CD4-positive, CD25-positive, alpha-beta regulatory T cell (primary cell): Measurements from ENCODE around the gene CNOT3. TPM values are rescaled to one million over a fixed set of nuclear protein-coding genes. Genes with fewer than 3 reads are reported as not detected.

Experiments used
- ATAC-seq, 2 donors: fragments of 150-1000 bp; cut with Tn5 transposase; one replicate each; pipeline ENCODE4 v1.10.0; 2021; ENCODE audit warnings: low read depth in 2 of 2, moderate number of reproducible peaks in 2 of 2, moderate library complexity in 1 of 2
- DNase-seq, 3 donors: peaks; one replicate each; pipeline versions ENCODE4 v3.0.0 to v3.0.0-alpha.2; 2012 to 2022; ENCODE audit warnings: mixed read lengths in 1 of 3
- H3K27ac ChIP-seq: one replicate; pipeline ENCODE4 v1.7.0; 2013; ENCODE audit warnings: mild to moderate bottlenecking, low read length; ENCODE audit not compliant: insufficient read depth, poor library complexity, severe bottlenecking
- H3K27me3 ChIP-seq: one replicate; pipeline ENCODE4 v1.7.0; 2013; ENCODE audit warnings: low read length; ENCODE audit not compliant: control insufficient read depth, insufficient read depth
- H3K36me3 ChIP-seq: one replicate; pipeline ENCODE4 v1.7.0; 2013; ENCODE audit warnings: mild to moderate bottlenecking, low read length, moderate library complexity; ENCODE audit not compliant: control insufficient read depth, insufficient read depth
- H3K4me1 ChIP-seq: 2 replicates; pipeline ENCODE4 v1.7.0; 2013; ENCODE audit warnings: mild to moderate bottlenecking, low read length; ENCODE audit not compliant: insufficient read depth, control insufficient read depth, poor library complexity, severe bottlenecking
- H3K4me3 ChIP-seq: one replicate; pipeline ENCODE4 v1.7.0; 2013; ENCODE audit warnings: low read depth, mild to moderate bottlenecking, low read length, moderate library complexity
- H3K9me3 ChIP-seq, 2 experiments: 1 replicate in 1 of 2; 2 replicates in 1 of 2; pipeline ENCODE4 v1.7.0; 2013; ENCODE audit warnings: low read length in 2 of 2, mild to moderate bottlenecking in 1 of 2, moderate library complexity in 1 of 2; ENCODE audit not compliant: control insufficient read depth in 2 of 2
- H3K27ac Mint-ChIP-seq, 3 donors: one replicate each; pipeline ENCODE4 v1.8.0; 2020 to 2022; ENCODE audit warnings: mild to moderate bottlenecking in 3 of 3, mixed read lengths in 3 of 3, moderate library complexity in 2 of 3
- H3K27me3 Mint-ChIP-seq: one replicate; pipeline ENCODE4 v1.8.0; 2022; ENCODE audit warnings: mild to moderate bottlenecking, mixed read lengths
- H3K36me3 Mint-ChIP-seq: one replicate; pipeline ENCODE4 v1.8.0; 2020; ENCODE audit warnings: mixed read lengths
- H3K4me1 Mint-ChIP-seq, 4 donors: one replicate each; pipeline ENCODE4 v1.8.0; 2020 to 2022; ENCODE audit warnings: mixed read lengths in 4 of 4, mild to moderate bottlenecking in 1 of 4
- H3K4me3 Mint-ChIP-seq, 4 donors: one replicate each; pipeline ENCODE4 v1.8.0; 2020 to 2022; ENCODE audit warnings: mild to moderate bottlenecking in 4 of 4, mixed read lengths in 4 of 4, moderate library complexity in 3 of 4
- H3K9me3 Mint-ChIP-seq, 7 donors: one replicate each; pipeline ENCODE4 v1.8.0; 2020 to 2022; ENCODE audit warnings: mixed read lengths in 7 of 7, mild to moderate bottlenecking in 3 of 7, moderate library complexity in 2 of 7
- polyA plus RNA-seq, 4 donors: library from polyadenylated mRNA; unstranded; fragments of 300-500 nt; fragmentation: Illumina TruSeq; gene quantifications; one replicate each; pipeline ENCODE4 v1.2.3, GENCODE V29; 2021
- total RNA-seq: library from RNA; stranded (reverse); gene quantifications from one replicate; pipeline ENCODE4 v1.2.3, GENCODE V29; 2022

CNOT3 gene
- total and polyA plus RNA-seq, 5 donors from 2014 or later = 3.9 to 56.9 (median 6.1) TPM

- H3K36me3 Mint-ChIP-seq = peaks cover 9% of the 10 kb centered on the region
- peaks cover 11% of the 10 kb centered on the region for H3K27me3 Mint-ChIP-seq
- H3K4me1 ChIP-seq = peaks cover 50% of the 10 kb centered on the region
- DNase-seq (no peak), ATAC-seq (no peak)
- H3K36me3 ChIP-seq = peaks cover 25% of the 10 kb centered on the region
- no peaks in the 10 kb centered on the region for H3K9me3 Mint-ChIP-seq
- no peak overlapping the region for H3K4me3 ChIP-seq
- H3K4me1 Mint-ChIP-seq = peaks cover 16 to 69% (median 39%) of the 10 kb centered on the region in 4 donors
- H3K4me3 Mint-ChIP-seq = peak overlapping the region; percentile 87 to 100 (median 99)
- H3K27ac ChIP-seq = peak overlapping the region; percentile 80
- H3K27ac Mint-ChIP-seq = peak overlapping the region in 2 of 3 donors; percentile 97 to 100
- H3K9me3 ChIP-seq = no peaks in the 10 kb centered on the region
- no peaks in the 10 kb centered on the region for H3K27me3 ChIP-seq
Observed at GRCh38 chr19:54160854-54161253, 23.3 kb downstream of the CNOT3 start.

GRCh38 chr19:54162241-54162805 lies 24.8 kb downstream of the CNOT3 start:
- H3K9me3 Mint-ChIP-seq = no peaks in the 10 kb centered on the region
- peaks cover 11% of the 10 kb centered on the region for H3K36me3 ChIP-seq
- peak overlapping the region; percentile 87 to 98 (median 88) for H3K4me3 Mint-ChIP-seq
- peaks cover 13% of the 10 kb centered on the region for H3K27me3 Mint-ChIP-seq
- peaks cover 50% of the 10 kb centered on the region for H3K4me1 ChIP-seq
- DNase-seq (peak; percentile 74 to 88 (median 79)), ATAC-seq (peak; percentile 3 to 6)
- H3K27me3 ChIP-seq = no peaks in the 10 kb centered on the region
- peak overlapping the region; percentile 31 to 88 (median 75) for H3K27ac Mint-ChIP-seq
- H3K4me1 Mint-ChIP-seq = peaks cover 16 to 57% (median 37%) of the 10 kb centered on the region in 4 donors
- no peaks in the 10 kb centered on the region for H3K9me3 ChIP-seq
- H3K27ac ChIP-seq = no peak overlapping the region
- H3K4me3 ChIP-seq = peak overlapping the region; percentile 37
- H3K36me3 Mint-ChIP-seq = peaks cover 4% of the 10 kb centered on the region

GRCh38 chr19:54162884-54163283 lies 25.3 kb downstream of the CNOT3 start:
- peaks cover 16 to 57% (median 37%) of the 10 kb centered on the region in 4 donors for H3K4me1 Mint-ChIP-seq

GRCh38 chr19:54164369-54165068 lies 27.0 kb downstream of the CNOT3 start:
- H3K36me3 ChIP-seq = no peaks in the 10 kb centered on the region
- Mint-ChIP-seq H3K4me1 (peaks cover 15 to 50% (median 31%) of the 10 kb centered on the region in 4 donors), H3K27me3 (peaks cover 13% of the 10 kb centered on the region), H3K9me3 (no peaks in the 10 kb centered on the region), H3K36me3 (peaks cover 1% of the 10 kb centered on the region), H3K4me3 (peak overlapping the region; percentile 59 to 79 (median 76)), H3K27ac (peak overlapping the region in 1 of 3 donors; percentile 89)
- no peaks in the 10 kb centered on the region for H3K9me3 ChIP-seq
- H3K27ac ChIP-seq = no peak overlapping the region
- ATAC-seq = no peak
- DNase-seq = peak; percentile 9 to 70 (median 60)
- no peak overlapping the region for H3K4me3 ChIP-seq
- H3K4me1 ChIP-seq = peaks cover 38% of the 10 kb centered on the region
- no peaks in the 10 kb centered on the region for H3K27me3 ChIP-seq

More at GRCh38 chr19:54162884-54163283, 25.3 kb downstream of the CNOT3 start:
- no peak for ATAC-seq
- H3K36me3 Mint-ChIP-seq = peaks cover 4% of the 10 kb centered on the region
- peaks cover 13% of the 10 kb centered on the region for H3K27me3 Mint-ChIP-seq
- no peaks in the 10 kb centered on the region for H3K9me3 Mint-ChIP-seq
- Histone ChIP-seq H3K4me3 (peak overlapping the region; percentile 37), H3K4me1 (peaks cover 46% of the 10 kb centered on the region), H3K9me3 (no peaks in the 10 kb centered on the region), H3K36me3 (peaks cover 6% of the 10 kb centered on the region), H3K27ac (no peak overlapping the region), H3K27me3 (no peaks in the 10 kb centered on the region)
- DNase-seq = no peak
- no peak overlapping the region for H3K27ac Mint-ChIP-seq
- H3K4me3 Mint-ChIP-seq = peak overlapping the region; percentile 87 to 98 (median 88)

GRCh38 chr19:54165222-54165621 lies 27.7 kb downstream of the CNOT3 start:
- Mint-ChIP-seq H3K4me1 (peaks cover 8 to 45% (median 26%) of the 10 kb centered on the region in 4 donors), H3K27me3 (peaks cover 13% of the 10 kb centered on the region), H3K36me3 (no peaks in the 10 kb centered on the region), H3K27ac (no peak overlapping the region), H3K4me3 (peak overlapping the region in 3 of 4 donors; percentile 47 to 63 (median 54)), H3K9me3 (no peaks in the 10 kb centered on the region)
- H3K27me3 ChIP-seq = no peaks in the 10 kb centered on the region
- no peak overlapping the region for H3K27ac ChIP-seq
- ATAC-seq (no peak), DNase-seq (no peak)
- peaks cover 35% of the 10 kb centered on the region for H3K4me1 ChIP-seq
- H3K9me3 ChIP-seq = no peaks in the 10 kb centered on the region
- no peak overlapping the region for H3K4me3 ChIP-seq
- H3K36me3 ChIP-seq = no peaks in the 10 kb centered on the region

DNA sequence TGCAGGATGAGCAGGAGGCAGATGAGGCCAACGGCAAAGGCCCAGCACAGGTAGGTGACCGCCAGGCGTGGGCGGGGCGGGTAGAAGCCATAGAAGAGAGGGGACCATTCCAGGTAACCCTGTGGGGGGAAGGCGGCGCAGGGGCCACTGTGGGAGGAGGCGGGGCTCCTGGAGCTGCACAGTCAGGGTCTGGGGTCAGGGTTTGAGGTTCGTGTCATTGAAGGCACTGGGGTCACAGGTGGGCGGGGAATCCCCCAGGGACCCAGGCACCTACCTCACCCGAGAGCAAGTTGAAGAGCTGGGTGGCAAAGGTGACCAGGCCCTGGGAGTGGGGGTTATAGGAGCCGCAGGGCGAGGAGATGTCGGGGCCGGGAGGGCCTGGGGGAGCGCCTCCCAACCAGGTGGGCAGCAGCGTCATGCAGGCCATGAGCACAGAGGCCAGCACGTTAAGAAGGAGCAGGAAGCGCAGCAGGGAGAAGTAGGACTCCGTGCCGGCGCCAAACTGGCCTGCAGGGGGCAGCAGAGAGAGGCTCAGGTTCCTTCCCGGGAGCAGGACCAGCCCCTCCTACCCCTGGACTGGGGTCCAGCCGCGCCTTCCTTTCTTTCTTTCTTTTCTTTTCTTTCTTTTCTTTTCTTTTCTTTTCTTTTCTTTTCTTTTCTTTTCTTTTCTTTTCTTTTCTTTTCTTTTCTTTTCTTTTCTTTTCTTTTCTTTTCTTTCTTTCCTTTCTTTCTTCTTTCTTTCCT lies 30.8 kb downstream of the CNOT3 start:
- H3K36me3 ChIP-seq = no peaks in the 10 kb centered on the region
- no peak overlapping the region for H3K27ac ChIP-seq
- no peak overlapping the region for H3K4me3 ChIP-seq
- ATAC-seq (peak; percentile 82 to 84), DNase-seq (peak; percentile 81 to 82 (median 81))
- Mint-ChIP-seq H3K9me3 (no peaks in the 10 kb centered on the region), H3K4me1 (peaks cover 0 to 27% (median 12%) of the 10 kb centered on the region in 4 donors), H3K4me3 (peak overlapping the region in 1 of 4 donors; percentile 38), H3K36me3 (no peaks in the 10 kb centered on the region), H3K27me3 (peaks cover 16% of the 10 kb centered on the region), H3K27ac (peak overlapping the region in 1 of 3 donors; percentile 26)
- H3K27me3 ChIP-seq = no peaks in the 10 kb centered on the region
- peaks cover 25% of the 10 kb centered on the region for H3K4me1 ChIP-seq
- H3K9me3 ChIP-seq = no peaks in the 10 kb centered on the region

DNA sequence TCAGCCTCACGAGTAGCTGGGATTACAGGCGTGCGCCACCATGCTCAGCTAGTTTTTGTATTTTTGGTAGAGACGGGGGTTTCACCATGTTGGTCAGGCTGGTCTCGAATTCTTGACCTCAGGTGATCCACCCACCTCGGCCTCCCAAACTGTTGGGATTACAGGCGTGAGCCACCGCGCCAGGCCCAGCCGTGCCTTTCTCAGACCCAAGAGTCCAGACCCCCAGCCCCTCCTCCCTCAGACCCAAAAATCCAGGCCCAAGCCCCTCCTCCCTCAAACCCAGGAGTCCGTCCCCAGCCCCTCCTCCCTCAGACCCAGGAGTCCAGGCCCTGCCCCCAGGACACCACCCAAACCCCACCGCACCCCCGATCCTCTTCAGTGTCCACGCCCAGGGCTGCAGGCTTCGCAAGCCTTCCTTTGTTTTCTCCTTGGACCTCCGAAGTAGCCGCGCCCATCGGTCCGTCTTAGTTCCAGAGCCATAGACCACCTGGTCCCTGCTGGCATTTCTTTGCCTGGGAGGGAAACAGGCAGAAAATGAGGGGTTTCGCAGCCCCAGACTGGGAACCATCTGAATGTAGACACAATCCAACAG lies 31.7 kb downstream of the CNOT3 start:
- H3K27ac Mint-ChIP-seq = no peak overlapping the region

More for the DNA sequence above, 31.7 kb downstream of the CNOT3 start:
- H3K36me3 Mint-ChIP-seq = no peaks in the 10 kb centered on the region
- no peak overlapping the region for H3K27ac ChIP-seq
- ATAC-seq (no peak), DNase-seq (no peak)
- no peaks in the 10 kb centered on the region for H3K9me3 Mint-ChIP-seq
- no peaks in the 10 kb centered on the region for H3K27me3 ChIP-seq
- peaks cover 19% of the 10 kb centered on the region for H3K4me1 ChIP-seq
- no peaks in the 10 kb centered on the region for H3K36me3 ChIP-seq
- peaks cover 0 to 23% (median 11%) of the 10 kb centered on the region in 4 donors for H3K4me1 Mint-ChIP-seq
- H3K4me3 ChIP-seq = no peak overlapping the region
- peak overlapping the region in 1 of 4 donors; percentile 21 for H3K4me3 Mint-ChIP-seq
- peaks cover 16% of the 10 kb centered on the region for H3K27me3 Mint-ChIP-seq
- H3K9me3 ChIP-seq = no peaks in the 10 kb centered on the region
